Neuronal stem cell (in vitro differentiated cells): Measurements from ENCODE around the gene SCYGR7. TPM values are rescaled to one million over a fixed set of nuclear protein-coding genes. Genes with fewer than 3 reads are reported as not detected.

ENCODE experiments used
- small RNA-seq: library from polyadenylated mRNA; stranded (forward); fragments of <200 nt; extraction: miRNeasy Mini kit (QIAGEN cat#:217004); gene quantifications from one replicate; pipeline ENCODE3, GENCODE V24; 2013; ENCODE audit not compliant: insufficient read depth

SCYGR7 gene

Small RNA genes lying within 50 kb of the gene (small RNA-seq; reads per million reads assigned to genes)
- gene RNA5SP121: not detected
- not detected for gene SNRPGP8
